Measurements from ENCODE around the gene CELSR2. TPM values are rescaled to one million over a fixed set of nuclear protein-coding genes. Genes with fewer than 3 reads are reported as not detected.
A peak's percentile ranks its signal among the peaks of the same experiment; 100 is the strongest.
"Not testable (repeated sequence)": the region's sequence is repeated elsewhere in the genome, so short reads cannot be mapped to it uniquely, and the experiment has no call there.

Gene CELSR2
- total RNA-seq, 1 experiment from 2014 or later = 7.8 TPM

GRCh38 chr1:109214695-109215623 lies 34.4 kb upstream of the CELSR2 start:
- Histone ChIP-seq H3K36me3 (replicated peaks; ENCODE audit: control insufficient read depth, insufficient read depth, low read length) (peaks cover 1% of the 10 kb centered on the region), H3K4me3 (ENCODE audit: insufficient read depth, low read depth, low read length) (peak overlapping the region; percentile 100), H3K27me3 (ENCODE audit: control insufficient read depth, insufficient read depth, low read length) (no peaks in the 10 kb centered on the region)
- peak; percentile 66 for DNase-seq

GRCh38 chr1:109216662-109217061 lies 32.7 kb upstream of the CELSR2 start:
- no peak overlapping the region for H3K4me3 ChIP-seq (ENCODE audit: insufficient read depth, low read depth, low read length)
- H3K36me3 ChIP-seq (replicated peaks; ENCODE audit: control insufficient read depth, insufficient read depth, low read length) = peaks cover 1% of the 10 kb centered on the region
- no peaks in the 10 kb centered on the region for H3K27me3 ChIP-seq (ENCODE audit: control insufficient read depth, insufficient read depth, low read length)
- DNase-seq = no peak

- Histone ChIP-seq H3K4me3 (ENCODE audit: insufficient read depth, low read depth, low read length) (no peak overlapping the region), H3K36me3 (replicated peaks; ENCODE audit: control insufficient read depth, insufficient read depth, low read length) (peaks cover 1% of the 10 kb centered on the region), H3K27me3 (ENCODE audit: control insufficient read depth, insufficient read depth, low read length) (no peaks in the 10 kb centered on the region)
- no peak for DNase-seq
Observed at GRCh38 chr1:109218516-109218915, 30.8 kb upstream of the CELSR2 start.

GRCh38 chr1:109221201-109221600 lies 28.1 kb upstream of the CELSR2 start:
- not testable (repeated sequence) for H3K27me3 ChIP-seq (ENCODE audit: control insufficient read depth, insufficient read depth, low read length); H3K36me3 ChIP-seq (replicated peaks; ENCODE audit: control insufficient read depth, insufficient read depth, low read length); DNase-seq; H3K4me3 ChIP-seq (ENCODE audit: insufficient read depth, low read depth, low read length)

GRCh38 chr1:109225308-109225707 lies 24.0 kb upstream of the CELSR2 start:
- H3K4me3 ChIP-seq (ENCODE audit: insufficient read depth, low read depth, low read length) = no peak overlapping the region

GRCh38 chr1:109225711-109226445 lies 23.5 kb upstream of the CELSR2 start:
- no peak overlapping the region for H3K4me3 ChIP-seq (ENCODE audit: insufficient read depth, low read depth, low read length)
- H3K27me3 ChIP-seq (ENCODE audit: control insufficient read depth, insufficient read depth, low read length) = no peaks in the 10 kb centered on the region
- no peak for DNase-seq
- H3K36me3 ChIP-seq (replicated peaks; ENCODE audit: control insufficient read depth, insufficient read depth, low read length) = no peaks in the 10 kb centered on the region

More at GRCh38 chr1:109225308-109225707, 24.0 kb upstream of the CELSR2 start:
- DNase-seq = no peak
- Histone ChIP-seq H3K36me3 (replicated peaks; ENCODE audit: control insufficient read depth, insufficient read depth, low read length) (no peaks in the 10 kb centered on the region), H3K27me3 (ENCODE audit: control insufficient read depth, insufficient read depth, low read length) (no peaks in the 10 kb centered on the region)

- no peak for DNase-seq
- H3K36me3 ChIP-seq (replicated peaks; ENCODE audit: control insufficient read depth, insufficient read depth, low read length) = peaks cover 15% of the 10 kb centered on the region
Observed at GRCh38 chr1:109228167-109228566, 21.2 kb upstream of the CELSR2 start.

GRCh38 chr1:109229531-109230127 lies 19.7 kb upstream of the CELSR2 start:
- peak; percentile 90 for DNase-seq
- Histone ChIP-seq H3K36me3 (replicated peaks; ENCODE audit: control insufficient read depth, insufficient read depth, low read length) (peaks cover 15% of the 10 kb centered on the region), H3K27me3 (ENCODE audit: control insufficient read depth, insufficient read depth, low read length) (no peaks in the 10 kb centered on the region), H3K4me3 (ENCODE audit: insufficient read depth, low read depth, low read length) (no peak overlapping the region)

More at GRCh38 chr1:109228167-109228566, 21.2 kb upstream of the CELSR2 start:
- Histone ChIP-seq H3K4me3 (ENCODE audit: insufficient read depth, low read depth, low read length) (no peak overlapping the region), H3K27me3 (ENCODE audit: control insufficient read depth, insufficient read depth, low read length) (no peaks in the 10 kb centered on the region)

- DNase-seq = no peak
- Histone ChIP-seq H3K4me3 (ENCODE audit: insufficient read depth, low read depth, low read length) (no peak overlapping the region), H3K27me3 (ENCODE audit: control insufficient read depth, insufficient read depth, low read length) (no peaks in the 10 kb centered on the region), H3K36me3 (replicated peaks; ENCODE audit: control insufficient read depth, insufficient read depth, low read length) (peaks cover 27% of the 10 kb centered on the region)
Observed at GRCh38 chr1:109231066-109231465, 18.3 kb upstream of the CELSR2 start.

GRCh38 chr1:109235137-109235536 lies 14.2 kb upstream of the CELSR2 start:
- H3K36me3 ChIP-seq (replicated peaks; ENCODE audit: control insufficient read depth, insufficient read depth, low read length) = peaks cover 52% of the 10 kb centered on the region
- no peaks in the 10 kb centered on the region for H3K27me3 ChIP-seq (ENCODE audit: control insufficient read depth, insufficient read depth, low read length)
- DNase-seq = no peak
- no peak overlapping the region for H3K4me3 ChIP-seq (ENCODE audit: insufficient read depth, low read depth, low read length)

GRCh38 chr1:109237512-109237911 lies 11.8 kb upstream of the CELSR2 start:
- Histone ChIP-seq H3K27me3 (ENCODE audit: control insufficient read depth, insufficient read depth, low read length) (no peaks in the 10 kb centered on the region), H3K36me3 (replicated peaks; ENCODE audit: control insufficient read depth, insufficient read depth, low read length) (peaks cover 39% of the 10 kb centered on the region), H3K4me3 (ENCODE audit: insufficient read depth, low read depth, low read length) (no peak overlapping the region)
- DNase-seq = peak; percentile 19

GRCh38 chr1:109238382-109238781 lies 11.0 kb upstream of the CELSR2 start:
- H3K27me3 ChIP-seq (ENCODE audit: control insufficient read depth, insufficient read depth, low read length) = no peaks in the 10 kb centered on the region
- no peak for DNase-seq
- H3K36me3 ChIP-seq (replicated peaks; ENCODE audit: control insufficient read depth, insufficient read depth, low read length) = peaks cover 36% of the 10 kb centered on the region
- no peak overlapping the region for H3K4me3 ChIP-seq (ENCODE audit: insufficient read depth, low read depth, low read length)

GRCh38 chr1:109239047-109239408 lies 10.3 kb upstream of the CELSR2 start:
- H3K36me3 ChIP-seq (replicated peaks; ENCODE audit: control insufficient read depth, insufficient read depth, low read length) = peaks cover 36% of the 10 kb centered on the region
- H3K27me3 ChIP-seq (ENCODE audit: control insufficient read depth, insufficient read depth, low read length) = no peaks in the 10 kb centered on the region
- DNase-seq = no peak
- no peak overlapping the region for H3K4me3 ChIP-seq (ENCODE audit: insufficient read depth, low read depth, low read length)

GRCh38 chr1:109239409-109240068 lies 9.8 kb upstream of the CELSR2 start:
- H3K4me3 ChIP-seq (ENCODE audit: insufficient read depth, low read depth, low read length) = no peak overlapping the region
- peak; percentile 89 for DNase-seq
- no peaks in the 10 kb centered on the region for H3K27me3 ChIP-seq (ENCODE audit: control insufficient read depth, insufficient read depth, low read length)
- H3K36me3 ChIP-seq (replicated peaks; ENCODE audit: control insufficient read depth, insufficient read depth, low read length) = peaks cover 36% of the 10 kb centered on the region

All from H7 (cell line).